ENCODE data around the gene ARL1. TPM values are rescaled to one million over a fixed set of nuclear protein-coding genes. Genes with fewer than 3 reads are reported as not detected.

The ARL1 gene
- polyA plus RNA-seq (2011; rRNA removed) (171 and 204 TPM in 2 replicates), polyA minus RNA-seq (2011; rRNA and poly(A)+ RNA removed) (73.8 and 131 TPM in 2 replicates)

DNA sequence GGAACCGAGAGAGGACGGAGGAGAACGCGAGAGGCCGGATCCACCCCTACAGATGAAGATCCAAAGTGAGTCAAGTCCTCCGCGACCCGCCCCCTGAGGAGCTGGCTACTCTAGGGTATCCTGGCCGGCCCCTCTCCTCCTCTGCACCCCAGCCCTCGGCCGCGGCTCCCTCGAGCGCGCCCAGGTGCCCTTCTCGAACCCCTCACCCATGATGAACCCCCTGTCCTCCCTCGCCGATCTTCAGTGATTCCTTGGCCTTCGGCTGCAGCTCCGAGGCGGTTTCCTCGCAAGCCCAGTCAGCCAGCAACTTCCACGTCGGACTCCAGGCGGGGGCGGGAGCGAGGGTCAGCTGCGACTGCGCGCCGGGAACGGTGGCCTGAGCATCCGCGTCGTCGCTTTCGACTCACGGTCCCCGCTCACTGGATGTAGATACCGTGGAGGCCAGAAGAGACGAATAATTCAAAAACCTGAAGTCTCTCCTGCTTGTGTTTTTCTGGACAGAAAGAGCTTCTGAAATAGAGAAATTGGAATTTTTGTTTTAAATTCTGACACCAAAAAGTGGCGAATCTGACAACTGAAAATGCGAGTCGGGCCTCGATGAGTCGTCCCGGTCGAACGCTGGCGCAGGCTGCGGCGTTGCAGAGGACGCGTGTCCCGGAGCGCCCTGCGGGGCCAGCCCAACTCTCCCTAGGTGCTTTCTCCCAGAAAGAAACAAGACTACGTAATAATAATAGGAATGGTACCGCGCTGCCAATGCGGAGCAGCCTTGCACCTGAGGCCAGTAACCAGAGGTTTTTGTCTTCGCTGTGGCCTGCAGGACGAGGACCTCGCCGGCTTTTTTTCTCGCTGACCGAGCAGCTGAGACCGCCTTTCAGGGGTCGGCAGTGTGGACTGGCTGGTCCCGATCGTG is at the start of gene ARL1:
TSS of gene ARL1 (minus strand) at position 337 of the 910 bp plus-strand sequence. CDS start at position 210, 127 bp downstream.
- peak; percentile 73 for DNase-seq (ENCODE audit: low read depth, low spot score)
- TF ChIP-seq CTCF (IDR thresholded peaks at IDR 0.05; ENCODE audit: low read depth, low read length) = no peak
- CTCF ChIA-PET = interaction anchor here (0.5 to 2.0 kb wide), 4 partner anchors 423 to 1382 kb away, joined by 3 to 11 read pairs (median 4); no protein-coding TSS in a partner anchor
- H3K9me3 ChIP-seq (ENCODE audit: control insufficient read depth, insufficient read depth, low read length) = no peaks in the 10 kb centered on the region
- H3K4me3 ChIP-seq (ENCODE audit: low read depth, low read length) = peak within 1 kb of the TSS; percentile 90
- no peaks in the 10 kb centered on the region for H3K27me3 ChIP-seq (ENCODE audit: control insufficient read depth, insufficient read depth, low read length)
- peak within 1 kb of the TSS; percentile 96 for H3K27ac ChIP-seq (ENCODE audit: low read depth, low read length)
- POLR2A ChIA-PET = interaction anchor here (0.6 to 1.4 kb wide), 7 partner anchors 25 to 852 kb away, joined by 3 to 4 read pairs (median 3); partner anchors contain the start of genes CHPT1 and WASHC3

- ChIA-PET POLR2A (no interaction called here), CTCF (interaction anchor here (0.7 kb wide), 1 partner anchor 41 kb away, joined by 3 read pairs; no protein-coding TSS in a partner anchor)
- no peak for DNase-seq (ENCODE audit: low read depth, low spot score)
- TF ChIP-seq CTCF (IDR thresholded peaks at IDR 0.05; ENCODE audit: low read depth, low read length) = no peak
- H3K9me3 ChIP-seq (ENCODE audit: control insufficient read depth, insufficient read depth, low read length) = no peaks in the 10 kb centered on the region
- no peaks in the 10 kb centered on the region for H3K27me3 ChIP-seq (ENCODE audit: control insufficient read depth, insufficient read depth, low read length)
- H3K4me3 ChIP-seq (ENCODE audit: low read depth, low read length) = no peak overlapping the region
- no peak overlapping the region for H3K27ac ChIP-seq (ENCODE audit: low read depth, low read length)
These were observed 48.1 kb upstream of the ARL1 start for GRCh38 chr12:101455685-101456084.

- no peak overlapping the region for H3K27ac ChIP-seq (ENCODE audit: low read depth, low read length)
- TF ChIP-seq CTCF (IDR thresholded peaks at IDR 0.05; ENCODE audit: low read depth, low read length) = no peak
- no peak overlapping the region for H3K4me3 ChIP-seq (ENCODE audit: low read depth, low read length)
- no peaks in the 10 kb centered on the region for H3K9me3 ChIP-seq (ENCODE audit: control insufficient read depth, insufficient read depth, low read length)
- DNase-seq (ENCODE audit: low read depth, low spot score) = no peak
- CTCF ChIA-PET = no interaction called here
- no peaks in the 10 kb centered on the region for H3K27me3 ChIP-seq (ENCODE audit: control insufficient read depth, insufficient read depth, low read length)
- POLR2A ChIA-PET = no interaction called here
These were observed 34.1 kb upstream of the ARL1 start for GRCh38 chr12:101441461-101442224.

DNA sequence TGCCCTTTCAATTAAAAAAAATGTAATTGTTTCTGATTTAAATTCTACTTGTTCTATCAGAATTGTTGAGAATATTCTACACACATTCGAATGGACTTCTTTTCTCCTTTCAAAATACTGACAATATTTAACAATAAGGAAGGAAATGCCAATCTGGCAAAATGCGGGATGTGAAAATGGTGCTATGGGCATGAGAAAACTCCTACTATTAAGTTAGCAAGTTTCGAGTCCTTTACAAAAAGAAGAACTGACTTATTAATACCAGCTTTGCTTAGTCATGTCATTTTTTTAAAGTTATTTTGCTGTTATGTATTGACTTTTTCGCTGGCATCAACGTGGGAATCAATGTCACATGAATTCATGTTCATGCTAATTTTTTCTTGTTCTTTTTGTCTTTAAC is 31.7 kb upstream of the ARL1 start:
- no peaks in the 10 kb centered on the region for H3K27me3 ChIP-seq (ENCODE audit: control insufficient read depth, insufficient read depth, low read length)
- POLR2A ChIA-PET = no interaction called here
- no peaks in the 10 kb centered on the region for H3K9me3 ChIP-seq (ENCODE audit: control insufficient read depth, insufficient read depth, low read length)
- CTCF ChIA-PET = no interaction called here
- no peak for DNase-seq (ENCODE audit: low read depth, low spot score)
- no peak overlapping the region for H3K27ac ChIP-seq (ENCODE audit: low read depth, low read length)
- TF ChIP-seq CTCF (IDR thresholded peaks at IDR 0.05; ENCODE audit: low read depth, low read length) = no peak
- no peak overlapping the region for H3K4me3 ChIP-seq (ENCODE audit: low read depth, low read length)

Data from AG04450 (cell line).